CD14-positive monocyte (primary cell): ENCODE data around the gene KCNRG. TPM values are rescaled to one million over a fixed set of nuclear protein-coding genes. Genes with fewer than 3 reads are reported as not detected.

Experiments
- DNase-seq, 3 donors: peaks; one replicate each; pipeline ENCODE4 v3.0.0-alpha.2; 2011 to 2022
- H2AFZ ChIP-seq: 2 replicates; pipeline ENCODE4 v1.6.0; 2012; ENCODE audit warnings: mild to moderate bottlenecking, low read depth, low read length, inconsistent platforms; ENCODE audit not compliant: insufficient read depth, poor library complexity, severe bottlenecking
- H3K27ac ChIP-seq, 2 donors: 1 replicate in 1 of 2; 2 replicates in 1 of 2; pipeline ENCODE4 v1.5.1; 2012 to 2013; ENCODE audit warnings: low read length in 2 of 2, control low read depth in 1 of 2, inconsistent platforms in 1 of 2, low read depth in 1 of 2, mild to moderate bottlenecking in 1 of 2
- H3K27me3 ChIP-seq, 2 donors: one replicate each; pipeline versions ENCODE4 v1.6.0 to v1.6.1; 2011 to 2013; ENCODE audit warnings: low read length in 2 of 2; ENCODE audit not compliant: control insufficient read depth in 2 of 2, insufficient read depth in 2 of 2
- H3K36me3 ChIP-seq, 2 donors: replicated peaks in 1 of 2; 1 replicate in 1 of 2; 2 replicates in 1 of 2; pipeline versions ENCODE4 v1.5.1 to v1.6.1; 2012 to 2013; ENCODE audit warnings: low read length in 2 of 2, control low read depth in 1 of 2, inconsistent platforms in 1 of 2, mild to moderate bottlenecking in 1 of 2; ENCODE audit not compliant: insufficient read depth in 2 of 2, control insufficient read depth in 1 of 2
- H3K4me1 ChIP-seq, 2 donors: 1 replicate in 1 of 2; 2 replicates in 1 of 2; pipeline versions ENCODE4 v1.5.1 to v1.6.1; 2012 to 2013; ENCODE audit warnings: low read length in 2 of 2, control low read depth in 1 of 2, inconsistent platforms in 1 of 2, mild to moderate bottlenecking in 1 of 2, moderate library complexity in 1 of 2; ENCODE audit not compliant: insufficient read depth in 2 of 2, control insufficient read depth in 1 of 2
- H3K4me2 ChIP-seq: replicated peaks from 2 replicates; pipeline ENCODE3; 2012; ENCODE audit warnings: low read length, moderate library complexity, mild to moderate bottlenecking; ENCODE audit not compliant: poor library complexity, severe bottlenecking; ENCODE audit errors: extremely low read depth
- H3K4me3 ChIP-seq, 3 experiments: fragments of 200-600 bp in 1 of 3; sonication (generic) in 1 of 3; replicated peaks in 1 of 3; 1 replicate in 2 of 3; 2 replicates in 1 of 3; pipeline ENCODE4 v1.5.1; 2011 to 2013; ENCODE audit warnings: low read length in 3 of 3, mild to moderate bottlenecking in 3 of 3, control low read depth in 2 of 3, low read depth in 2 of 3, inconsistent platforms in 1 of 3, moderate library complexity in 1 of 3
- H3K79me2 ChIP-seq: 2 replicates; pipeline ENCODE4 v1.6.0; 2012; ENCODE audit warnings: mild to moderate bottlenecking, control low read depth, inconsistent platforms, low read length, moderate library complexity; ENCODE audit not compliant: insufficient read depth
- H3K9ac ChIP-seq: 2 replicates; pipeline ENCODE4 v1.6.0; 2017; ENCODE audit warnings: low read length, mild to moderate bottlenecking; ENCODE audit not compliant: insufficient read depth, poor library complexity, severe bottlenecking
- H3K9me3 ChIP-seq, 2 donors: replicated peaks in 1 of 2; 1 replicate in 1 of 2; 2 replicates in 1 of 2; pipeline versions ENCODE4 v1.5.1 to v1.6.1; 2012 to 2013; ENCODE audit warnings: low read length in 2 of 2, control low read depth in 1 of 2; ENCODE audit not compliant: control insufficient read depth in 1 of 2, insufficient read depth in 1 of 2
- H4K20me1 ChIP-seq: 2 replicates; pipeline ENCODE4 v1.6.0; 2012; ENCODE audit warnings: mild to moderate bottlenecking, low read length, control low read depth, moderate library complexity; ENCODE audit not compliant: insufficient read depth
- H3K27ac Mint-ChIP-seq, 7 donors: one replicate each; pipeline ENCODE4 v1.8.0; 2020; ENCODE audit warnings: mild to moderate bottlenecking in 7 of 7, mixed read lengths in 7 of 7, moderate library complexity in 6 of 7, inconsistent platforms in 2 of 7
- H3K27me3 Mint-ChIP-seq, 3 donors: one replicate each; pipeline ENCODE4 v1.8.0; 2021 to 2022; ENCODE audit warnings: low read depth in 3 of 3, mild to moderate bottlenecking in 3 of 3, mixed read lengths in 3 of 3, moderate library complexity in 3 of 3, inconsistent platforms in 1 of 3
- H3K36me3 Mint-ChIP-seq, 2 donors: one replicate each; pipeline ENCODE4 v1.8.0; 2020; ENCODE audit warnings: mixed read lengths in 2 of 2, inconsistent platforms in 1 of 2, mild to moderate bottlenecking in 1 of 2
- H3K4me1 Mint-ChIP-seq: one replicate; pipeline ENCODE4 v1.8.0; 2020; ENCODE audit warnings: mild to moderate bottlenecking, mixed read lengths
- H3K4me3 Mint-ChIP-seq, 2 donors: one replicate each; pipeline ENCODE4 v1.8.0; 2020; ENCODE audit warnings: mild to moderate bottlenecking in 2 of 2, mixed read lengths in 2 of 2, moderate library complexity in 1 of 2
- H3K9me3 Mint-ChIP-seq, 7 donors: one replicate each; pipeline ENCODE4 v1.8.0; 2020 to 2022; ENCODE audit warnings: mixed read lengths in 7 of 7, mild to moderate bottlenecking in 6 of 7, moderate library complexity in 6 of 7, inconsistent platforms in 2 of 7
- CTCF ChIP-seq: fragments of 200-600 bp; IDR thresholded peaks from one replicate; pipeline ENCODE4 v1.8.0; 2022; ENCODE audit warnings: antibody characterized with exemption, mild to moderate bottlenecking
- WGBS: methylation state at CpG from one replicate; pipeline ENCODE4 v1.1.5; 2013; ENCODE audit warnings: missing lambda C conversion rate; ENCODE audit not compliant: insufficient coverage; 5-methylcytosine and 5-hydroxymethylcytosine counted together
- intact Hi-C, 2 donors: fragments of 100-400 bp; cut with micrococcal nuclease; formaldehyde crosslinking; loops; one replicate each; pipeline versions ENCODE4 v1.15.0 to v1.15.1; 2023
- polyA plus RNA-seq, 3 donors: library from polyadenylated mRNA; depleted of rRNA in 1 of 3; unstranded in 2 of 3; stranded (reverse) in 1 of 3; fragments of 300-500 nt in 2 of 3; fragments of >200 nt in 1 of 3; fragmentation: Illumina TruSeq in 2 of 3; gene quantifications; 1 replicate in 2 of 3; 2 replicates in 1 of 3; pipeline ENCODE4 v1.2.3, GENCODE V29; 2012 to 2021

Gene KCNRG
- polyA plus RNA-seq, 3 donors, result 0.15 to 0.29 TPM; not detected in 1

- Histone ChIP-seq H3K4me1 (no peaks in the 10 kb centered on the region), H3K27ac (no peak overlapping the region), H3K79me2 (no peaks in the 10 kb centered on the region), H4K20me1 (no peaks in the 10 kb centered on the region), H3K4me3 (no peak overlapping the region), H3K27me3 (no peaks in the 10 kb centered on the region), H3K9me3 (no peaks in the 10 kb centered on the region), H3K4me2 (no peak overlapping the region), H3K9ac (no peak overlapping the region), H2AFZ (no peak overlapping the region), H3K36me3 (peaks cover 12 to 49% of the 10 kb centered on the region in 2 donors)
- peak overlapping the region in 1 of 7 donors; percentile 38 for H3K27ac Mint-ChIP-seq
- intact Hi-C loops, result loop anchor here (5.0 to 10.0 kb wide), 4 partner anchors 558 to 1096 kb away; no protein-coding TSS in a partner anchor
- H3K36me3 Mint-ChIP-seq, result peaks cover 34 to 45% of the 10 kb centered on the region in 2 donors
- peaks cover 0 to 2% (median 0%) of the 10 kb centered on the region in 3 donors for H3K27me3 Mint-ChIP-seq
- H3K9me3 Mint-ChIP-seq, result no peaks in the 10 kb centered on the region
- peaks cover 11% of the 10 kb centered on the region for H3K4me1 Mint-ChIP-seq
- no peak overlapping the region for H3K4me3 Mint-ChIP-seq
- peak; percentile 54 to 74 (median 71) for DNase-seq
- 83% methylated on average over 1 of the region's 8 CpGs for WGBS
- peak; percentile 94 for TF ChIP-seq CTCF
Measured at GRCh38 chr13:49976314-49977258, 38.7 kb upstream of the KCNRG start.

- no peak overlapping the region for H3K4me3 ChIP-seq
- no peaks in the 10 kb centered on the region for H3K27me3 ChIP-seq
- peak in 1 of 3 donors; percentile 10 for DNase-seq
- H3K27ac Mint-ChIP-seq, result peak overlapping the region in 1 of 7 donors; percentile 37
- no peaks in the 10 kb centered on the region for H3K79me2 ChIP-seq
- H2AFZ ChIP-seq, result no peak overlapping the region
- H4K20me1 ChIP-seq, result no peaks in the 10 kb centered on the region
- H3K27me3 Mint-ChIP-seq, result peaks cover 0 to 2% (median 0%) of the 10 kb centered on the region in 3 donors
- H3K9me3 Mint-ChIP-seq, result peaks cover 0 to 2% (median 0%) of the 10 kb centered on the region in 7 donors
- peaks cover 34 to 45% of the 10 kb centered on the region in 2 donors for H3K36me3 Mint-ChIP-seq
- no peak overlapping the region for H3K4me3 Mint-ChIP-seq
- no peak for TF ChIP-seq CTCF
- intact Hi-C loops, result loop anchor here (5.0 to 10.0 kb wide), 4 partner anchors 557 to 1094 kb away; no protein-coding TSS in a partner anchor
- peaks cover 12 to 45% of the 10 kb centered on the region in 2 donors for H3K36me3 ChIP-seq
- H3K4me2 ChIP-seq, result no peak overlapping the region
- H3K27ac ChIP-seq, result peak overlapping the region in 1 of 2 donors; percentile 48
- WGBS, result 68% methylated on average over 2 of the region's 3 CpGs
- H3K4me1 Mint-ChIP-seq, result peaks cover 11% of the 10 kb centered on the region
- no peaks in the 10 kb centered on the region for H3K4me1 ChIP-seq
- H3K9ac ChIP-seq, result no peak overlapping the region
- no peaks in the 10 kb centered on the region for H3K9me3 ChIP-seq
Measured at GRCh38 chr13:49977992-49978391, 37.3 kb upstream of the KCNRG start.
